Breast epithelium (tissue), 4 donors: ENCODE data around the gene GLI3. TPM values are rescaled to one million over a fixed set of nuclear protein-coding genes. Genes with fewer than 3 reads are reported as not detected.

ENCODE experiments used
- DNase-seq, 2 donors: peaks; one replicate each; pipeline ENCODE4 v3.0.0-alpha.2; 2019; ENCODE audit warnings: low spot score in 2 of 2
- H3K27ac ChIP-seq, 2 donors: fragments of 200-600 bp; sonication (generic) in 1 of 2; one replicate each; pipeline ENCODE4 v1.5.1; 2016 to 2019; ENCODE audit warnings: mild to moderate bottlenecking in 1 of 2
- H3K27me3 ChIP-seq, 2 donors: fragments of 200-600 bp; sonication (generic) in 1 of 2; one replicate each; pipeline versions ENCODE4 v1.5.1 to v1.6.0; 2017 to 2019; ENCODE audit warnings: control low read depth in 1 of 2, mild to moderate bottlenecking in 1 of 2
- H3K36me3 ChIP-seq: fragments of 200-600 bp; one replicate; pipeline ENCODE4 v1.5.1; 2019
- H3K4me1 ChIP-seq, 2 donors: fragments of 200-600 bp; sonication (generic); one replicate each; pipeline ENCODE4 v1.5.1; 2016 to 2019; ENCODE audit warnings: control low read depth in 1 of 2
- H3K4me3 ChIP-seq, 3 donors: fragments of 200-600 bp; sonication (generic); 1 replicate in 2 of 3; 2 replicates in 1 of 3; pipeline ENCODE4 v1.5.1; 2016 to 2019; ENCODE audit warnings: mild to moderate bottlenecking in 3 of 3, moderate library complexity in 2 of 3
- H3K9me3 ChIP-seq, 2 donors: fragments of 200-600 bp; sonication (generic) in 1 of 2; one replicate each; pipeline ENCODE4 v1.5.1; 2016 to 2019; ENCODE audit warnings: control low read depth in 1 of 2
- CTCF ChIP-seq, 3 donors: fragments of 450-650 bp; IDR thresholded peaks; one replicate each; pipeline ENCODE4 v1.5.1; 2016 to 2017; ENCODE audit warnings: antibody characterized with exemption in 3 of 3, mild to moderate bottlenecking in 3 of 3, moderate library complexity in 3 of 3
- POLR2A ChIP-seq: fragments of 450-650 bp; IDR thresholded peaks from one replicate; pipeline ENCODE4 v1.6.1; 2016; ENCODE audit warnings: antibody characterized with exemption, mild to moderate bottlenecking, moderate library complexity
- POLR2AphosphoS5 ChIP-seq, 3 donors: sonication (generic); formaldehyde crosslinking; IDR thresholded peaks; one replicate each; pipeline ENCODE4 v1.6.1; 2017; ENCODE audit warnings: antibody characterized with exemption in 3 of 3
- intact Hi-C: fragments of 100-400 bp; cut with DNase I; formaldehyde crosslinking; loops from one replicate; pipeline ENCODE4 v1.15.1; 2023; ENCODE audit warnings: low total_unique reads
- total RNA-seq, 3 donors: library from RNA; depleted of rRNA; stranded (reverse); fragments of >200 nt; gene quantifications; one replicate each; pipeline ENCODE4 v1.1.0, GENCODE V29; 2016

GLI3 gene
- total RNA-seq, 3 donors from 2014 or later, result 10.2 to 29.9 (median 22.6) TPM

- no peaks in the 10 kb centered on the region for H3K36me3 ChIP-seq
These were observed 17.2 kb upstream of the GLI3 start for GRCh38 chr7:42254217-42254616.

DNA sequence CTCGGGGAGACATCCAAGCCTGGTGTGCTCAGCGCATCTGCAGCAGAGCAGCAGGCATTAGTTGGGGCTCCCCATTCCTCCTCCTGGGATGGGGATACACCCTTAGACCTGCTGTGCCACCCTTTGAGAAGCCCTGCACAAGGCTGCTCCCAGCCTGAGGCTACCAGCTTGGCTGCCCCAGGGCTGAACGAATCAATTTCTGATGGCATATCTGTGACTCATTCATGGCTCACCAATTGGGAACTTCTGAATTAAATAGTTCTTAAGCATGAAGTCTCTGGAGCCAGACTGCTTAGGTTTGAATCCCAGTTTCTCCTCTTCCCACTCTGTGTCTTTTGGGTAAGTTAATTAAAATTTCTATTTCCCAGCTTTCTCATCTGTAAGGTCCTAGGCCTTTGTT lies 16.3 kb upstream of the GLI3 start:
- Histone ChIP-seq H3K4me3 (no peak overlapping the region), H3K27me3 (no peaks in the 10 kb centered on the region), H3K36me3 (no peaks in the 10 kb centered on the region), H3K9me3 (peaks cover 0 to 3% of the 10 kb centered on the region in 2 donors), H3K27ac (no peak overlapping the region), H3K4me1 (no peaks in the 10 kb centered on the region)
- intact Hi-C loops, result no loop called here
- TF ChIP-seq POLR2A (no peak), CTCF (IDR thresholded peaks at IDR 0.05) (no peak)
- DNase-seq, result no peak

More at GRCh38 chr7:42254217-42254616, 17.2 kb upstream of the GLI3 start:
- intact Hi-C loops, result no loop called here
- Histone ChIP-seq H3K9me3 (peaks cover 0 to 3% of the 10 kb centered on the region in 2 donors), H3K27me3 (no peaks in the 10 kb centered on the region), H3K27ac (no peak overlapping the region), H3K4me1 (no peaks in the 10 kb centered on the region), H3K4me3 (no peak overlapping the region)
- DNase-seq, result no peak
- TF ChIP-seq POLR2A, result no peak
- no peak for TF ChIP-seq CTCF (IDR thresholded peaks at IDR 0.05)
- no peak for TF ChIP-seq POLR2AphosphoS5 (IDR thresholded peaks at IDR 0.05)

GRCh38 chr7:42250411-42250810 lies 13.4 kb upstream of the GLI3 start:
- H3K9me3 ChIP-seq, result peaks cover 0 to 3% of the 10 kb centered on the region in 2 donors
- no peaks in the 10 kb centered on the region for H3K36me3 ChIP-seq
- intact Hi-C loops, result no loop called here
- H3K4me3 ChIP-seq, result no peak overlapping the region
- H3K4me1 ChIP-seq, result no peaks in the 10 kb centered on the region
- H3K27ac ChIP-seq, result no peak overlapping the region
- no peak for TF ChIP-seq POLR2AphosphoS5 (IDR thresholded peaks at IDR 0.05)
- TF ChIP-seq CTCF (IDR thresholded peaks at IDR 0.05), result no peak
- TF ChIP-seq POLR2A, result no peak
- H3K27me3 ChIP-seq, result no peaks in the 10 kb centered on the region
- no peak for DNase-seq

- no peak for DNase-seq
- Histone ChIP-seq H3K36me3 (no peaks in the 10 kb centered on the region), H3K27me3 (no peaks in the 10 kb centered on the region), H3K4me1 (no peaks in the 10 kb centered on the region), H3K4me3 (no peak overlapping the region), H3K27ac (no peak overlapping the region), H3K9me3 (peaks cover 0 to 3% of the 10 kb centered on the region in 2 donors)
- intact Hi-C loops, result no loop called here
- TF ChIP-seq POLR2A (no peak), CTCF (IDR thresholded peaks at IDR 0.05) (no peak), POLR2AphosphoS5 (IDR thresholded peaks at IDR 0.05) (no peak)
These were observed 11.6 kb upstream of the GLI3 start for GRCh38 chr7:42248579-42248978.

DNA sequence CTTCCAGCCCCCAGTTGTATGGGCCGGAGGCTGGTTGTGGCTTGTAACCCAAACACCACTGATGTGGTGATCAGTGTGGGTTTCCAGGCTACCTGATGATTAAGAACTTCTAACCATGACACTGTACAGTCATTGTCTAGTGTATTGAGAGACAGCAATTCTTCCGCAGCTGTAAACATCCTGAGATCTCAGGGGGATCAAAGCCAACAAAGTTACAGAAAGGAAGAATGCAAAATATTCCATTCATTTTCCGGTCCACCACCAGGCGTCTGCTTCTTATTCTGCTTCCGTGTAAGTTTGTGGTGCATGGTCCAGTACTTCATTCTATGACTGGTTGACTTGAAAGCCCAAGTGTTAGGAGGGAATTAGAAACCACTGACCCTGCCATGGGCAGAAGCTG lies 10.3 kb upstream of the GLI3 start:
- Histone ChIP-seq H3K4me3 (no peak overlapping the region), H3K36me3 (no peaks in the 10 kb centered on the region), H3K9me3 (peaks cover 0 to 3% of the 10 kb centered on the region in 2 donors), H3K4me1 (no peaks in the 10 kb centered on the region), H3K27me3 (no peaks in the 10 kb centered on the region), H3K27ac (no peak overlapping the region)
- DNase-seq, result no peak
- intact Hi-C loops, result no loop called here
- no peak for TF ChIP-seq POLR2A

- TF ChIP-seq POLR2A (no peak), POLR2AphosphoS5 (IDR thresholded peaks at IDR 0.05) (no peak), CTCF (IDR thresholded peaks at IDR 0.05) (no peak)
- H3K27me3 ChIP-seq, result no peaks in the 10 kb centered on the region
- no peaks in the 10 kb centered on the region for H3K9me3 ChIP-seq
- DNase-seq, result no peak
- intact Hi-C loops, result no loop called here
- H3K4me1 ChIP-seq, result no peaks in the 10 kb centered on the region
- no peaks in the 10 kb centered on the region for H3K36me3 ChIP-seq
- no peak overlapping the region for H3K27ac ChIP-seq
- no peak overlapping the region for H3K4me3 ChIP-seq
These were observed 7.8 kb upstream of the GLI3 start for GRCh38 chr7:42244828-42245227.
